ENCODE measurements around the gene CISTR.
"Not testable (repeated sequence)": the region's sequence is repeated elsewhere in the genome, so short reads cannot be mapped to it uniquely, and the experiment has no call there.

DNA sequence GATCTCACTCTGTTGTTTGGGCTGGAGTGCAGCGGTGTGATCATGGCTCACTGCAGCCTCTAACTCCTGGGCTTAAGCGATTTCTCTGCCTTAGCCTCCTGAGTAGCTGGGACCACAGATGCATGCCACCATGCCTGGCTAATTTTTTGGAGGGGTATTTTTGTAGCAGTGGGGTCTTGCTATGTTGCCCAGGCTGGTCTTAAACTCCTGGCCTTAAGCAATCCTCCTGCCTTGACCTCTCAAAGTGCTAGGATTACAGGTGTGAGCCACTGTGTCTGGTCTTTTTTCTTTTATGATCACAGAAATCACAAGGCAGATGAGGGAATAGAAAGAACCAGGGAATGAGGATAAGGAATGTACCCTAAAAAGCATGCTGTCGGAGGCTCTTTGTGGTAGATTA lies 11.0 kb upstream of the CISTR start:
- not testable (repeated sequence) for TF ChIP-seq CTCF (IDR thresholded peaks at IDR 0.05); EZH2 (IDR thresholded peaks at IDR 0.05; ENCODE audit: borderline replicate concordance, insufficient read depth, low read depth, low read length, poor library complexity, severe bottlenecking)

Data from B cell (primary cell).